HG03521 (cell line): ENCODE results near the gene BPHL.
"Not testable (repeated sequence)": the region's sequence is repeated elsewhere in the genome, so short reads cannot be mapped to it uniquely, and the experiment has no call there.

Experiments
- ATAC-seq: cut with Tn5 transposase; IDR thresholded peaks from one replicate; pipeline ENCODE4 v1.9.1; 2021; ENCODE audit warnings: mild to moderate bottlenecking, moderate library complexity; ENCODE audit not compliant: unreplicated experiment

BPHL gene

DNA sequence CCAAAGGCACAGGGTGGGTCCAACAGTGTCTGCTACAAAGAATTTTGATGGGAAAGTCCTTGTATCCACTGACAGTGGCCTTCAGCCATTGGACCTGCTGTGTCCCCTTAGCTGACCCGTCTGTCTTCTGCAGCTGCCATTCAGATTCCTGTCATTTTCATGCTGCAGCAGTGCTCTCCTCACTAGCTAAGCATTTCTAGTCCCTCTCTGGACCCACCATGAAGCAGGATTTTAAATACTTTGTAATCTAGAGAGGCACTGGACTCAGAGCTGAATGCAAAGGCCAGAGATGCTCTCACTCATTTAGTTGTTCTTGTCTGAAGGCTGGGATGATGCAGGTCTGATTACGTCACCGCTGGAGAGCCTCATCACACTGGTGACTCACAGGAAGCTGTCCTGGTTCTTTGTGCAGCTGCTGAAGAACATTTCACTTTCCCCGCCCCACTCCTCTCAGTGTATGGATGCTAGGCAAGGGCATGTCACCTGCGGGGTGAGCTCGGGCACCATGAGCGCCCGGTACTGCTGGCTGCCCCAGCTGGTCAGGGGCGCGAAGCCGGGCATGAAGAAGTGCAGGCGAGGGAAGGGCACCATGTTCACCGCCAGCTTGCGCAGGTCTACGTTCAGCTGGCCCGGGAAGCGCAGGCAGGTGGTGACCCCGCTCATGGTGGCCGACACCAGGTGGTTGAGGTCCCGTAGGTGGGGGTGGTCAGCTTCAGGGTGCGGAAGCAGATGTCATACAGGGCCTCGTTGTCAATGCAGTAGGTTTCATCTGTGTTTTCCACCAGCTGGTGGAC lies 58.2 kb downstream of the BPHL start:
- no peak for ATAC-seq

DNA sequence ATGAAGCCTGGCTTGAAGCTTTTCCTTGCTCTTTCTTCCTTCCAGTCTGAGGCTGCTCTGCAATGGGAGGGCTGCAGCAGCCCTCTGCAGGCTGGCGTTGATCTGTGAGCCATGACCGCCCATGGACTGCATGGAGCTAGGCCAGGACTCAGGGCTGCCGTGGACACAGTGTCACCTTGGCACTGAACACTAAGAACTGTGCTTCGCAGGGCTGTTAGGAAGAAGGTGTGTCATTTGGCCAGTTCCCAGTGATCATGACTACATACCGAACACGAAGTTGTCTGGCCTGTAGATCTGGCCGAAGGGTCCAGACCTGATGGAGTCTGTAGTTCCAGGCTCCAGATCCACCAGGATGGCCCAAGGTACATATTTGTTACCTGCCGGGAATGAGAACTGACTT lies 60.2 kb downstream of the BPHL start:
- not testable (repeated sequence) for ATAC-seq

DNA sequence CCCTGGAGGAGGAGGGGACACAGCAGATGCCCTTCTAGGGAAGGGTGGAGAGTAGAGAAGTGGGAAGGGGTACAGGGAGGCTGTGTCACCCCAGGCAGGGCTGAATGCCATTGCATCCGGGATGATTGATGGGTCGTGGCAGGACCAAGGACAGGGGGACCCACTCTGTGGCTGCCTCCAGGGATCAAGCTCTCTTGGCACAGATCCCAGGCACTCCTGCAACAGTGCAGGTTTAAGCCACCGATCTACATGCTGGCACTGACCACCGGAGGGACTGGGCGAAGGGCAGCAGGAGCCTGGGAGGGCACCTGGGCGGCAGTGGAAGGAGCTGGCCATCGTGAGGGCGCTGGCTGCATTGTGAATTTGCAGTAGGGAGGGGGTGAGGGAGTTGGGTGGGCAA lies 61.4 kb downstream of the BPHL start:
- ATAC-seq = not testable (repeated sequence)

DNA sequence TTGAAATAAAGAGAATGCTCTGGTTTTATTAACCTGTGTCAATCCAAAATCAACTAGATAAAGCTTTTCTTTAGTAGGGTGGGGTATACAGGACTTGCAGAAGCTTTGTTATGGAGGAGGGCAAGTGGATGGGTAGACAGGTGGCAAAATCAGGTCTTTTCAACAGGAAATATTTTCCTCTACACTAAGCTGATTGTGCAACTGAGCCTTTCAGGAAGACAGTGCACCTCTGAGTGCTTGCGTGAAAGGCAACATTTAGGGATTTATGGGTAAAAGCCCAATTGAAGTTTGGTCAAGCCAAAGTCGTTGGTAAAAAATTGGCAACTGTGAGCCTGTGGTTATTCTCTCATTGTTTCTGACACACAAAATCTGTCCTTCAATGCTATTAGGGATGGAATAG lies 62.6 kb downstream of the BPHL start:
- no peak for ATAC-seq

DNA sequence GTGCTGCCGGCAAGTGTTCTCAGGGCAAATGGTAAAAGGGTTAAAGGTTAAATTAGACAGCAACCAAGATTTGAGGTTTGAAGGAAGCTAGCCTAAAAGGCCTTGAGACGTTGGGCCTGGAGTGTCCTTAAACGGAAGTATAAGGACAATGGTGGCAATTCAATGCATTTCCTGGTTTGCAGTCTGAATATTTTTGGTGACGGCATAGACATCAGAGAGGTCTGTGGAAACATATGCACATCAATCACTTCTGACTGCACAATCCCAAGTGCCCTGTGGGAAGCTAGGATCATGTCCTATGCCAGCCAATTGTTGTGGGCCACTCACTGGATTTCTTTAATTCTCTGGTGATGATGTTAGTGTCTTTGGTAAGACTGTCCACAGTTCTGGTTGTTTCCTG lies 64.6 kb downstream of the BPHL start:
- no peak for ATAC-seq

DNA sequence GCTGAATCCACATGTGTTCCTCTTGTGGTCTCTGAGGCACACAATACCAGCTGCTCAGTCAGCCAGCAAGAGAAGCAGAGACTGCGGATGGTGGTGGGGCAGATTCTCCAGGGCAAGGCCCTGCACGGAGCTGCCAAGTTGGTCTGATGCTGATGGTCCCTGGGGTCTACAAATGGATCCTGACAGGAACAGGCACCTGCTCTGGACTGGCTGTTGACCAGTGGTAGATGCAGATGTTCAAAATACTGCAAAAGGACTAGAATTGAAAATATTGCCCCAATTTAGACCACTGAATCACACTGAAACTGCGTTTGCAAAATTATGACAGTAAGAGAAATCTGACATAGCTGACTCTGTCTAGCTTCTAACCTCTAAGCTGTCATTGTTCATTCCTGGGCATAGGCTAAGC lies 68.5 kb downstream of the BPHL start:
- no peak for ATAC-seq

DNA sequence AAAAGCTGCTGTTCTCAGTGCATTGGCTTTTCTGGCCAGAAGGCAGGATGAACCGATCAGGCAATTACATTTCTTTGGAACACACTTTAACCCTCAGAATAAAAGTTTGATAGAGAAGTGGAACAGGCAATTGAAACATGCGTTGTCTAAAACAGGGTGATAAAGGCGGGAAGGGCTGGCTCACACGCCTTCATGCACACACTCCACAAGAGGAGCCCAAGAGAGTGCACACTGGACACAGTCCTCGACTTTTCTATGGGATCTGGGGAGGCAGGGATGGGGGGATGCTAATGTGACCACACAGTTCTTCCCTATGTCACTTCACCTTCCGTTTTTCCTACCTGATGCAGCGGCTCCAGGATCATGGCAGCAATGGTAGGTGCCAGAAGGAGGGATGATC lies 69.8 kb downstream of the BPHL start:
- ATAC-seq = no peak

DNA sequence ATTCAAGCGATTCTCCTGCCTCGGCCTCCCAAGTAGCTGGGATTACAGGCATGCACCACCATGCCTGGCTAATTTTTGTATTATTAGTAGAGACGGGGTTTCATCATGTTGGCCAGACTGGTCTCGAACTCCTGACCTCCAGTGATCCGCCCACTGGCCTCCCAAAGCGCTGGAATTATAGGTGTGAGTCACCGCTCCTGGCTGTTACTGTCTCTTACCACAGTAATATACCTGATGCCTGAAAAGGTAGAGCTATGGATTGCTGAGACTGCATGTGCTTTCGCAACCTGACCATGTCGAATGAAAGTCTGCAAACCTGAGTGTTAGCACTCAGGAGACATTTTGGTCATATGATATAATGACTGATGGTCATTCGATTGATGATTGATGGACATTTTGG lies 70.7 kb downstream of the BPHL start:
- ATAC-seq = not testable (repeated sequence)

DNA sequence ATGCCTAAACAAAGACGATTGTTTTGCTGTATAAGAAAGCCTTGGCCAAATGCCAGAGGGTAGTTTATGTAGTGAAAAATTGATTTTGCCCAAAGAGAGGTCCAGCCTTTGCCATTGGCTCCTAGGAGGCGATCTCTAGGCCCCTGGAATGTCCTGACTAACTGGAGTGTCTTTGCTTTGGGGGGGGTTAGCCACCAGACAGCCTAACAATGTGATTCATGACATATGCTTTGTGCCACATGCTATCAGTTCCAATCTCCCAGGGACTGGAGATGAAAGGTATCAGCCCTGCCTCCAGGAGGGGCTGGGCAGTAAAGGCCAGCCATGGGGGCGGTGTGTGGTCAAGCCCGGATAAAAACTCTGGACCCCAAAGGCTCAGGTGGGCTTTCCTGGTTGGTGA lies 71.5 kb downstream of the BPHL start:
- ATAC-seq = no peak

DNA sequence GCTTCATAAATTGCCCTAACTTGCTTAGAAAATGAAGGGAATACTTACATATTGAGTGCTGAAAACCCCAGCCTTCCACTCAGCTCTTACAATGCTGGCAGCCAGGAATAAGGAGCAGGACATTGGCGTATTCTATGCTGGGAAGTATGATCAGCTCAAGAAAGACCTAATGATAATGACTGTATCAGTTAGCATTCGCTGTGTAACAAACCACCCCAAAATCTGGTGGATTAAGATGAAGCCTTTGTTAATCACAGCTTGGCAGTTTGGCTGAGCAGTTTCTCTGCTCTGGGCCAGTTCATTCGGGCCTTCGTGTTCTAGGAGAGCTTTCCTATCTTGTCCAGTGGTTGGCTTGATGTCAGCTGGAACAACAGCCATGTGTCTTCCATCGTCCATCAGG lies 72.3 kb downstream of the BPHL start:
- no peak for ATAC-seq

DNA sequence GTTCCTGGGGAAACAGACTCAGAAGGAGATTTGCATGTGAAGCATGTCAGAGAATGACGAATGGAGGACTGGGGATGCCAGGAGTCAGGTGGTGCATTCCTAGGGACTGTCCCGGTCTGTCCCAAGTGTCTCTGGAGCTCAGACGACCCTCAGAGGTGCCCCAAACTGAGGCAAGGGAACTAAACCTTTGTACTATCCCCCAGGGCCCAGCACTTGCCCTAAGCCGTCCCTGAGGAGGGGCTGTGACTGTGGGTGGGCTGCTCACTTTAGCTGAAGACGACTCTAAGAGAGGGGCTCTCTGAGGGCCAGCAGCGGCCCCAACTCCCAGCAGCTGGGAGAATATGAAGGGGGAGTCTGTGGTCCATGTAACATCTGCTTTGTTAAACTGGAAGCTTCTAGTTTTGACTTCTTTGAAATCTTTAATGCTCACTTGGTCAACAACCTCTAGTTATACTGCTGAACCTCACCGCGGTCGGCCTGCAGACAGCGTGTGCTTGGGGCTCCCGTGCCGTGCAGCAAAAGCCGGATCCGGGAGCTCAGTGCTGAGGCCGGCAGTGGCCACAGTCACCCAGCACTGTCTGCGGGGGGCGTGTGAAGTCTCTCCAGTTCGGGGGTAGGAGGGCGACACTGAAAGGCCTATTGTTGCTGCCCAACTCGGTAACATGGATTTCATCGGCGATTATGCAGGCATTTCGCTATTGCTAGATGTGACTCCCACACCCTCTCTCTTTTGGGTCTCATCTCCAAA lies 74.8 kb downstream of the BPHL start:
- no peak for ATAC-seq

DNA sequence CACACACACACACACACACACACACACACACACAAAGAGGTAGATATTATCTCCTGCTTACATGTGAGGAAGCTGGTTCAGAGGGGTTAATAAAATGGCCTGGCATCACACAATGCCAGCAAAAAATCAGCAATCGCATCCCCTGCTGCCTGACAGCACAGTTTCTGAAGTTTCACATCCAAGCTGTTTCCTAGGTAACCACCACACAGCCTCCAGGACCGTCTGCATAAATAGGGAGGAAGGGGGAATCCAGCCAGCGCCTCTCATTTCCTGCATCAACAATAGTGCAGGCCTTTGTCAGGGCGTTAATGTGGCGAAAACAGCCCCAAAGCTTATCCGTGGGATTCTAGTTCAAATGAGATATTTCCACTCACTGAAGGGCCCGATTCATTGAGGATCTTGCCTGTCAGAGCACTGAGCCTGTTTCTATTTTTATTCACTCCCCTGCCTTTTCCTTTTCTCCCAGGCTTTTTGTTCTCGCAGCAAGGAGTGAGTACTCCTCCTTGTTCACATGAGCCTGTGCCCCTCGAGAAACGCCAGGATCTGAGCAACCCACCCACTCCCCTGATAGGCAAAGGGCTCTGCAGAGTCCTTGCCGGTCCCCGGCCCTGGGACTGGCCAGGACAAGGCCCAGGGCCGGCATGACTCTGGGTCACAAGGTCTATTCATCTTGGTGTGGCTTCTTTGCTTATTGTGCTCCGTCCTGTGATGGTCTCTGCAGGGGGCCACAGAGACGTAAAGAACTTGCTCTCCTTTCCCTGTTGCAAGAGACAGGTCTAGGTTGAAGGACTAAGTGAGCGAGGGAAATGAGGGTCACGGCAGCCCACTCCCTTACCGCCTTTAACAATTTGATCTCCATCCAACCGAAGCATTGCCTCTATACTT lies 76.3 kb downstream of the BPHL start:
- no peak for ATAC-seq

DNA sequence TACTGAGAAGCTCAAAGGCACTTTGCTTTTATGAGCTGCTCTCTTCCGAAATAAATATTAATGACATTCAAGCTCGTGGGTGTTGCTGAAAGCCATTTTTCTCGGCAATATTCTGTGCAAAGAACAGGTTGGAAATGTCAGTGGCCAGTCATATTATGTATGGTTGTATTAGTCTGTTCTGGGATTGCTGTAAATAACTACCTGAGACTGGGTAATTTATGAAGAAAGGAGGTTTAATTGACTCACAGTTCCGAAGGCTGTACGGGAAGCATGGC lies 76.8 kb downstream of the BPHL start:
- ATAC-seq = no peak

DNA sequence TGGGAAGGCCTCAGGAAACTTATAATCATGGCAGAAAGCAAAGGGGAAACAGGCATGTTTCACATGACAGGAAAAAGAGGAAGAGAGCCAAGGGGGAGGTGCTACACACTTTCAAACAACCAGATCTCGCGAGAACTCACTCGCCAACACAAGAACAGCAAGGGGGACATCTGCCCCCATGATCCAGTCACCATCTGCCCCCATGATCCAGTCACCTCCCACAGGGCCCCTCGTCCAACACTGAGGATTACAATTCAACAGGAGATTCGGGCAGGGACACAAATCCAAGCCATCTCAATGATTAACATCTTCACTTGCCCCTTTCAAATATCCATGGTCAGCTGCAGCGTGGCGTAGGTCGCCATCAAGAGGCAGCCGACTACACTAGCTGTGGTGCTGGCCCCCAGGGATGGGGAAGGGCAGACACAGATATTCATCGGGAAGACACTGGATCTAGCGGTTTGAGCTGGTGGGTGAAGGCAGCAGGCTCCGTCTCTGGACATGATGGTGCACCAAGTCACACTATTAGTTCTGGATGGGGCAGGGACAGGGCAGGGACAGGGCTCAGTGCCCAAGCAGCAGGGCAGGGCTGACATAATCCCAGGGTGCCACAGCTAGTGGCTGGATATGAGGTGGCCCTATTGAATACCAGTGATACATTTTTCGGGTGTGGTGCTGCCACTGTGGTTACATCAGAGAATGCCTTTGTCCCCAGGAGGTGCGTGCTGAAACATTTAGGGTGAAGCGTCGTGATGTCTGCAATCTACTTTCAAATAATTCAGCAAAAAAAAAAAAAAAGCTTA lies 77.4 kb downstream of the BPHL start:
- no peak for ATAC-seq

DNA sequence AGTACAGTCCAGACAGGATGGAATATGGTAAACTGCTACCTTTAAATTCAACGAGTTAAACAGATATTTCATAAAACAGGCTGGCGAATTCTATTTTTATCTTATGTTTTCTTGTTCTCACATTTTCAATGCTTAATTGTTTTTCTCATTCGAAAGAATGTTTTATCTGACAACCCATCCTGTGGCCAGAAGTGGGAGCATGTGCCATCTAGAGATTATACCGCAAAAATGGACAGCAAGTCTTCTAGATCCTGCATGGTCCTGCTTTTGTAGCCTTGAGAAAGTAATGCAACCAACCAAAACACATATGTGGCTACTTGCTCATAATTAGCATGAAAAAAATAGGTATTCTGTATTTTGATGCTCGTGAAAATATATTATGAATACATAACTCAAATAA lies 78.3 kb downstream of the BPHL start:
- ATAC-seq = no peak

DNA sequence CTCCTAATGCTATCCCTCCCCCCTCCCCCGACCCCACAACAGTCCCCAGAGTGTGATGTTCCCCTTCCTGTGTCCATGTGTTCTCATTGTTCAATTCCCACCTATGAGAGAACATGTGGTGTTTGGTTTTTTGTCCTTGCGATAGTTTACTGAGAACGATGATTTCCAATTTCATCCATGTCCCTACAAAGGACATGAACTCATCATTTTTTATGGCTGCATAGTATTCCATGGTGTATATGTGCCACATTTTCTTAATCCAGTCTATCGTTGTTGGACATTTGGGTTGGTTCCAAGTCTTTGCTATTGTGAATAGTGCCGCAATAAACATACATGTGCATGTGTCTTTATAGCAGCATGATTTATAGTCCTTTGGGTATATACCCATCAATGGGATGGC lies 79.2 kb downstream of the BPHL start:
- ATAC-seq = not testable (repeated sequence)

DNA sequence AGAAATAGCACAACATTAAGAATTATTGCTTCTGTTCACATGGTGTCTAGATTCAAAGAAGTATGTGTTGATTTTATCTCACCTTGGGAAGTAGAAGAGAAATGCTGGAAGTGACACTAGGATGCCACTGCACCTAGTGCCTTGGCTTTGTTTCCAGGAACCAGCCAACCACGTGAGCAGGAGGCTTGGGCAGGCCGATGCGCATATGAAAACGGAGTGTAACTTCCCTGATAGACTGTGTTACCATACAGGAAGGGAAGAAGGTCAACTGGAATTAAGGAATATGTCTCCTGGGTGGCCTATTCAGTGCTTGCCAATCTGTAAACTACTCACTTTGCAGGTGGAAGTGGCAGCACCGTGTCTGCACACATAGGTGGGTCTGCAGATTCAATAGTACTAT lies 80.9 kb downstream of the BPHL start:
- no peak for ATAC-seq

DNA sequence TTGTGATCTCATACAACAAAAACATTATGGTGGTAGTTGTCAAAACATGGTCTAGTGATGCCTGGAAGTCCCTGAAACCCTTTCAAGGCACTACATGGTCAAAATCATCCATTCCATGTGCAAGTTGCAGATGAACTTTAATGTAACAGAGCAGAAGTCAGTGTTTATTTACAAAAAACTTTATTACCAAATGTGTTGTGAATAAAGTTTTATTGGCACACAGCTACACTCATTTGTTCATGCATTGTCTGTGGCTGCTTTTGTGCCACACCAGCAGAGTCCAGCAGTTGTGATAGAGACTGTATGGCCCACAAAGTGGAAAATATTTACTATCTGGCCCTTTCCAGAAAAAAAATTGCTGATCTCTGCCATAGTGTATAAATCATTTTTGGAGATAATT lies 82.2 kb downstream of the BPHL start:
- no peak for ATAC-seq

DNA sequence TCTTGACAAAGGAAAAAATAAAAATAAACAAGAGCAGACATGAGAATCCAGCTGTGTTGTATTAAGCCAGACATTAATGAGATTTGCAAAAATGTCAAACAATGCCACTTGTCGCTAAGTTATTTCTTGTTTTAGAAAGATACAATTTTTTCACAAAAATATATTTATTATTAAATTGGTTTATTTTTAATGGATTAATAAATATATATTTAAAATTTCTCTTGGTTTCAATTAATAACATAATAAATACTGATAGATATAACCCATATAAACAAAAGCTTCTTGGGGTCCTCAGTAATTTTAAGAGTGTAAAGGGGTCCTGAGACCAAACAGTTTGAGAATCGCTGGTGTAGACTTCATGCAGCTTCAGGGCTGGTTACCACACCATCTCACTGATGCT lies 82.9 kb downstream of the BPHL start:
- ATAC-seq = no peak
